ENCODE data around the gene SEH1L. TPM values are rescaled to one million over a fixed set of nuclear protein-coding genes. Genes with fewer than 3 reads are reported as not detected.

SEH1L gene
- total and polyA plus RNA-seq, 4 donors: 22.8 to 37.1 (median 31.7) TPM

GRCh38 chr18:13004396-13004795 lies 56.6 kb downstream of the SEH1L start:
- Histone ChIP-seq H3K4me1 (ENCODE audit: control insufficient read depth, insufficient read depth, low read length) (no peaks in the 10 kb centered on the region), H3K4me3 (ENCODE audit: low read depth, low read length) (no peak overlapping the region), H3K36me3 (ENCODE audit: control insufficient read depth, insufficient read depth, low read length) (peaks cover 18% of the 10 kb centered on the region), H3K9me3 (ENCODE audit: control insufficient read depth, insufficient read depth, low read length) (no peaks in the 10 kb centered on the region), H3K27ac (ENCODE audit: low read depth, low read length) (no peak overlapping the region), H3K27me3 (ENCODE audit: control insufficient read depth, insufficient read depth, low read length) (no peaks in the 10 kb centered on the region)
- WGBS (ENCODE audit: insufficient coverage): 95% methylated on average over 8 of the region's 8 CpGs
- no peak for DNase-seq (ENCODE audit: low read depth in 4 of 6, low spot score in 6 of 6)

GRCh38 chr18:13005289-13005688 lies 57.5 kb downstream of the SEH1L start:
- Histone ChIP-seq H3K4me1 (ENCODE audit: control insufficient read depth, insufficient read depth, low read length) (no peaks in the 10 kb centered on the region), H3K9me3 (ENCODE audit: control insufficient read depth, insufficient read depth, low read length) (no peaks in the 10 kb centered on the region), H3K27me3 (ENCODE audit: control insufficient read depth, insufficient read depth, low read length) (no peaks in the 10 kb centered on the region), H3K36me3 (ENCODE audit: control insufficient read depth, insufficient read depth, low read length) (peaks cover 24% of the 10 kb centered on the region), H3K4me3 (ENCODE audit: low read depth, low read length) (no peak overlapping the region), H3K27ac (ENCODE audit: low read depth, low read length) (no peak overlapping the region)
- WGBS (ENCODE audit: insufficient coverage): 100% methylated on average over 1 of the region's 1 CpG
- DNase-seq (ENCODE audit: low read depth in 4 of 6, low spot score in 6 of 6): no peak

GRCh38 chr18:13006531-13007247 lies 58.9 kb downstream of the SEH1L start:
- Histone ChIP-seq H3K27me3 (ENCODE audit: control insufficient read depth, insufficient read depth, low read length) (no peaks in the 10 kb centered on the region), H3K27ac (ENCODE audit: low read depth, low read length) (no peak overlapping the region), H3K9me3 (ENCODE audit: control insufficient read depth, insufficient read depth, low read length) (no peaks in the 10 kb centered on the region), H3K36me3 (ENCODE audit: control insufficient read depth, insufficient read depth, low read length) (peaks cover 31% of the 10 kb centered on the region), H3K4me1 (ENCODE audit: control insufficient read depth, insufficient read depth, low read length) (no peaks in the 10 kb centered on the region), H3K4me3 (ENCODE audit: low read depth, low read length) (no peak overlapping the region)
- peak in 2 of 6 donors; percentile 48 to 61 for DNase-seq (ENCODE audit: low read depth in 4 of 6, low spot score in 6 of 6)
- 94% methylated on average over 6 of the region's 12 CpGs for WGBS (ENCODE audit: insufficient coverage)

- no peaks in the 10 kb centered on the region for H3K4me1 ChIP-seq (ENCODE audit: control insufficient read depth, insufficient read depth, low read length)
- 86% methylated on average over 1 of the region's 2 CpGs for WGBS (ENCODE audit: insufficient coverage)
- no peak overlapping the region for H3K27ac ChIP-seq (ENCODE audit: low read depth, low read length)
- no peak for DNase-seq (ENCODE audit: low read depth in 4 of 6, low spot score in 6 of 6)
- no peaks in the 10 kb centered on the region for H3K9me3 ChIP-seq (ENCODE audit: control insufficient read depth, insufficient read depth, low read length)
- no peak overlapping the region for H3K4me3 ChIP-seq (ENCODE audit: low read depth, low read length)
- H3K36me3 ChIP-seq (ENCODE audit: control insufficient read depth, insufficient read depth, low read length): peaks cover 29% of the 10 kb centered on the region
- H3K27me3 ChIP-seq (ENCODE audit: control insufficient read depth, insufficient read depth, low read length): no peaks in the 10 kb centered on the region
Observed at GRCh38 chr18:13007248-13007560, 59.4 kb downstream of the SEH1L start.

- Histone ChIP-seq H3K4me3 (ENCODE audit: low read depth, low read length) (no peak overlapping the region), H3K36me3 (ENCODE audit: control insufficient read depth, insufficient read depth, low read length) (peaks cover 45% of the 10 kb centered on the region), H3K9me3 (ENCODE audit: control insufficient read depth, insufficient read depth, low read length) (no peaks in the 10 kb centered on the region), H3K27me3 (ENCODE audit: control insufficient read depth, insufficient read depth, low read length) (no peaks in the 10 kb centered on the region), H3K4me1 (ENCODE audit: control insufficient read depth, insufficient read depth, low read length) (no peaks in the 10 kb centered on the region), H3K27ac (ENCODE audit: low read depth, low read length) (no peak overlapping the region)
- DNase-seq (ENCODE audit: low read depth in 4 of 6, low spot score in 6 of 6): no peak
- 89% methylated on average over 2 of the region's 5 CpGs for WGBS (ENCODE audit: insufficient coverage)
Observed at GRCh38 chr18:13011719-13012118, 63.9 kb downstream of the SEH1L start.

- 100% methylated on average over 2 of the region's 2 CpGs for WGBS (ENCODE audit: insufficient coverage)
- Histone ChIP-seq H3K27ac (ENCODE audit: low read depth, low read length) (no peak overlapping the region), H3K4me3 (ENCODE audit: low read depth, low read length) (no peak overlapping the region), H3K27me3 (ENCODE audit: control insufficient read depth, insufficient read depth, low read length) (no peaks in the 10 kb centered on the region), H3K9me3 (ENCODE audit: control insufficient read depth, insufficient read depth, low read length) (no peaks in the 10 kb centered on the region), H3K36me3 (ENCODE audit: control insufficient read depth, insufficient read depth, low read length) (peaks cover 38% of the 10 kb centered on the region), H3K4me1 (ENCODE audit: control insufficient read depth, insufficient read depth, low read length) (no peaks in the 10 kb centered on the region)
- no peak for DNase-seq (ENCODE audit: low read depth in 4 of 6, low spot score in 6 of 6)
Observed at GRCh38 chr18:13014232-13014631, 66.4 kb downstream of the SEH1L start.

GRCh38 chr18:13014818-13015217 lies 67.0 kb downstream of the SEH1L start:
- 100% methylated on average over 2 of the region's 4 CpGs for WGBS (ENCODE audit: insufficient coverage)

GRCh38 chr18:13017247-13017875 lies 69.5 kb downstream of the SEH1L start:
- no peak overlapping the region for H3K27ac ChIP-seq (ENCODE audit: low read depth, low read length)
- no peak for DNase-seq (ENCODE audit: low read depth in 4 of 6, low spot score in 6 of 6)
- no CpG with 5 or more reads among the region's 2 CpGs for WGBS (ENCODE audit: insufficient coverage)
- no peaks in the 10 kb centered on the region for H3K27me3 ChIP-seq (ENCODE audit: control insufficient read depth, insufficient read depth, low read length)
- no peaks in the 10 kb centered on the region for H3K9me3 ChIP-seq (ENCODE audit: control insufficient read depth, insufficient read depth, low read length)
- no peak overlapping the region for H3K4me3 ChIP-seq (ENCODE audit: low read depth, low read length)
- peaks cover 23% of the 10 kb centered on the region for H3K36me3 ChIP-seq (ENCODE audit: control insufficient read depth, insufficient read depth, low read length)
- H3K4me1 ChIP-seq (ENCODE audit: control insufficient read depth, insufficient read depth, low read length): no peaks in the 10 kb centered on the region

More at GRCh38 chr18:13014818-13015217, 67.0 kb downstream of the SEH1L start:
- no peak for DNase-seq (ENCODE audit: low read depth in 4 of 6, low spot score in 6 of 6)
- H3K4me1 ChIP-seq (ENCODE audit: control insufficient read depth, insufficient read depth, low read length): no peaks in the 10 kb centered on the region
- no peaks in the 10 kb centered on the region for H3K9me3 ChIP-seq (ENCODE audit: control insufficient read depth, insufficient read depth, low read length)
- H3K27ac ChIP-seq (ENCODE audit: low read depth, low read length): no peak overlapping the region
- no peak overlapping the region for H3K4me3 ChIP-seq (ENCODE audit: low read depth, low read length)
- no peaks in the 10 kb centered on the region for H3K27me3 ChIP-seq (ENCODE audit: control insufficient read depth, insufficient read depth, low read length)
- H3K36me3 ChIP-seq (ENCODE audit: control insufficient read depth, insufficient read depth, low read length): peaks cover 36% of the 10 kb centered on the region

GRCh38 chr18:13018374-13018773 lies 70.6 kb downstream of the SEH1L start:
- Histone ChIP-seq H3K9me3 (ENCODE audit: control insufficient read depth, insufficient read depth, low read length) (no peaks in the 10 kb centered on the region), H3K36me3 (ENCODE audit: control insufficient read depth, insufficient read depth, low read length) (peaks cover 19% of the 10 kb centered on the region), H3K4me3 (ENCODE audit: low read depth, low read length) (no peak overlapping the region), H3K27me3 (ENCODE audit: control insufficient read depth, insufficient read depth, low read length) (no peaks in the 10 kb centered on the region), H3K27ac (ENCODE audit: low read depth, low read length) (no peak overlapping the region), H3K4me1 (ENCODE audit: control insufficient read depth, insufficient read depth, low read length) (no peaks in the 10 kb centered on the region)
- no CpG with 5 or more reads among the region's 2 CpGs for WGBS (ENCODE audit: insufficient coverage)
- DNase-seq (ENCODE audit: low read depth in 4 of 6, low spot score in 6 of 6): no peak

- no peaks in the 10 kb centered on the region for H3K4me1 ChIP-seq (ENCODE audit: control insufficient read depth, insufficient read depth, low read length)
- WGBS (ENCODE audit: insufficient coverage): no CpG with 5 or more reads among the region's 3 CpGs
- DNase-seq (ENCODE audit: low read depth in 4 of 6, low spot score in 6 of 6): no peak
- no peak overlapping the region for H3K4me3 ChIP-seq (ENCODE audit: low read depth, low read length)
- H3K9me3 ChIP-seq (ENCODE audit: control insufficient read depth, insufficient read depth, low read length): no peaks in the 10 kb centered on the region
- H3K36me3 ChIP-seq (ENCODE audit: control insufficient read depth, insufficient read depth, low read length): peaks cover 19% of the 10 kb centered on the region
- H3K27ac ChIP-seq (ENCODE audit: low read depth, low read length): no peak overlapping the region
- H3K27me3 ChIP-seq (ENCODE audit: control insufficient read depth, insufficient read depth, low read length): no peaks in the 10 kb centered on the region
Observed at GRCh38 chr18:13019301-13019700, 71.5 kb downstream of the SEH1L start.
